Skin of body (tissue), 2 donors: Measurements from ENCODE around the gene CEL. TPM values are rescaled to one million over a fixed set of nuclear protein-coding genes. Genes with fewer than 3 reads are reported as not detected.

Experiments
- DNase-seq: peaks from one replicate; lab custom pipeline; 2025; lab: John Stamatoyannopoulos, UW
- total RNA-seq: library from RNA; depleted of rRNA; stranded (reverse); fragments of >200 nt; gene quantifications from one replicate; pipeline ENCODE4 v1.2.3, GENCODE V29; 2014

CEL gene
- total RNA-seq, 1 donor from 2014 or later = 0.79 TPM

- DNase-seq = no peak
Observed at GRCh38 chr9:133103183-133103986, 41.6 kb downstream of the CEL start.

DNA sequence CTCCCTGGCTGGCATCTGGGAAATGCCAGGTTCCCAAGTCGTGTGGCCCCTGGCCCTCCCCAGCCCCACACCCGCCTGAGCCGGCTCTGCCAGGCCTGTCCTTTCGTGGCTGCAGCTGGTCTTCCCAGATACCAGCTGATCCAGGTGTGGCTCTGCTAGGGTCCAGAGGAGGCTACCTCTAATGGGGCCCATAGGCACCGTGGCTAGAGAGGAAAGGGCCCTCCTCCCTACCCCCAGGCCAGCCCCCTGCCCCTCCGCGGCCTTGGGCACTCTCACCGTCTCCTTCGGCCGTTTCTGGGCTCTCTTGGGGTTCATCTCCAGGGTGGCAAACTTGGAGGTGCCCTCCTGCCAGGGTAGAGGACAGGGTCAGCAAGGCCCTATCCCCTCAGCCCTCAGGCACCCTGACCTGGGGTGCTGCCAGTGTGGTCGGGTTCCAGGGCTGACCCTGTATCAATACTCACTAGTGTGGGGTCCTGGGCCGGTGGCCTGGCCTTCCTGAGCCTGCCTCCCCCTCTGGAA lies 42.3 kb downstream of the CEL start:
- no peak for DNase-seq

DNA sequence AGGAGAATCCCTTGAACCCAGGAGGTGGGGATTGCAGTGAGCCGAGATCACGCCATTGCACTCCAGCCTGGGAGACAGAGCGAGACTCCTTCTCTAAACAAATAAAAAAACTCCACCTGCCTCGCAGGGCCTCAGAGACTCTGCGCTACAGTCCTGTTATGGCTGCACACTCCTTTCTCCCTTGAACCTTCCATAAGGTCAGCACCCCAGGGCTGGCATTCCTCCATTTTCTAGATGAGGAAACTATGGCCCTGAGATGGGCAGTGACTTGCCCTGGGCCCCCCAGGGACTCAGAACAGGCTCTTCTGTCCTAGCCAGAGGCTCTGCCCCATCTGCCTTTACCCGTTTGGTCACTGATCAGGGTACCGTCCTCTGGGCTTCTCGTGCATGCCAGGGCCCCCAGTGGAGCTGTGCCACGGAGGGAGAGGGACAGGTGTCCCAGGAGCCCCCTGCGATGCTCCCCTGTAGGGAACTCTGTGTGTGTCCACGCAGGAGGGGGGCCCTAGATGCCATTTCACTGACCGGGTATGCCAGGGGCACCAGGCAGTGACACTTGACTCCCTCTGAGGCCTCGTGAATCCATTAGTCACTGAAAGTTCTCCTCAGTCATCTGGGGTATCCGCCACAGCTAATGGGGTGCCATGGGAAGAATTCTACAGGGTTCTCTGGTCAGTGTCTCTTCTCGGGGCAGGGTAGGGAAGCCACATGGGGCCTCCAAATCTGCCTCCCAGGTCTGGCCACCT lies 43.1 kb downstream of the CEL start:
- no peak for DNase-seq

- no peak for DNase-seq
Observed at GRCh38 chr9:133105461-133105770, 43.6 kb downstream of the CEL start.

DNA sequence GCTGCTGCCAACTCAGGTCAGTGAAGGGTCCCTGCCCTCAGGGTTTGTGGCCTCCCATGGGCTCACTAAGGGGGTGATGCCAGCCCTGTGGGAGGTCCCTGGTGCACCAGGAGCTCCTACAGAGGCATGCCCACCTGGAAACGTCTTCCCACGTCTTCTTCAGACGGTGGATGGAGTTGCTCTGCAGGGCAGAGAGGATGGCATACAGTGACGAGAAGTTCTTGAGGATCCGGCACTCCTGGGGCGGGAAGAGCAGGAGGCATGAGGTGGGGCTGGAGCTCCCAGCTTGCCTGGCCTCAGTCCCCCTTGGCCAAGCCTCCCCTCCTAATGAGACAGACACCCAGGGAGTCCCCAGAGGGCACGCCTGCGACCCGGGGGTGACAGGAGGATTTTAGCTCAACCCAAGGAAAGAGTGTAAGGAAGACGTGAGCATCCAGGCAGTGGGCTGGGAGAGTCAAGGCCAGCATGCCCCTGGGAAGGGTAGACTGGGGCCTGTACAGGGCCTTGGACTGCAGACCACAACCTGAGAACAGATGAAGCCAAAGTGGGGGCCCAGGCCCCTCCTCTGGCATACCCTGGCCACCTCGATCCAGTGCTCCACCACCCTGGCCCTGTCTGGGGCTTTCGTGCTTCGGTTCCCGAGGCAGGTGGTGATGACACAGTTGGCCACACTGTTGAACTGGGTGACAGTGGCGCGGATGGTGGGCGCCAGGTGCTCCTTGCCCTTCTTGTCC lies 44.9 kb downstream of the CEL start:
- DNase-seq = no peak

DNA sequence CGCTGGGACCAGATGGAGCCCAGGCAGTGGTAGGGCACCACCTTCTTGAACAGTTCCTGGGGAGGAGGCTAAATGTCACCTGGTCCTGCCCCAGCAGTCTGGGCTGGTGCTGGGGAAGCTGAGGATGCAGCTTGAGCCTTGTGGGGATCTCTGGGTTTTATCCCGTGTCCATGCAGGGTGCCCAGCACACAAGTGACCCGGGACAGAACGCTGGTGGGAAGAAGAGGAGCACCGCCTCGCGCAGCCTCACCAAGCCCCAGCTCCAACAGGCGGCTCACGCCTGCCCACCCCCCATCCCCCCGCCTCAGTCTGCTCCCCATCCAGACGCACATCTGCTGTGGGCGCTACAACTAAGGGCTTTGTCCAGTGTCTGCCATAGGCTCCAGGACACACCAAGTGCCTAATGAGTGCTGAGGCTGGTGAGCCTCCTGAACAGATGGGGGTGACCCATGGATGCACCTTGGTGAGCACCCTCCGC lies 45.5 kb downstream of the CEL start:
- no peak for DNase-seq

GRCh38 chr9:133107961-133108793 lies 46.4 kb downstream of the CEL start:
- DNase-seq = no peak

DNA sequence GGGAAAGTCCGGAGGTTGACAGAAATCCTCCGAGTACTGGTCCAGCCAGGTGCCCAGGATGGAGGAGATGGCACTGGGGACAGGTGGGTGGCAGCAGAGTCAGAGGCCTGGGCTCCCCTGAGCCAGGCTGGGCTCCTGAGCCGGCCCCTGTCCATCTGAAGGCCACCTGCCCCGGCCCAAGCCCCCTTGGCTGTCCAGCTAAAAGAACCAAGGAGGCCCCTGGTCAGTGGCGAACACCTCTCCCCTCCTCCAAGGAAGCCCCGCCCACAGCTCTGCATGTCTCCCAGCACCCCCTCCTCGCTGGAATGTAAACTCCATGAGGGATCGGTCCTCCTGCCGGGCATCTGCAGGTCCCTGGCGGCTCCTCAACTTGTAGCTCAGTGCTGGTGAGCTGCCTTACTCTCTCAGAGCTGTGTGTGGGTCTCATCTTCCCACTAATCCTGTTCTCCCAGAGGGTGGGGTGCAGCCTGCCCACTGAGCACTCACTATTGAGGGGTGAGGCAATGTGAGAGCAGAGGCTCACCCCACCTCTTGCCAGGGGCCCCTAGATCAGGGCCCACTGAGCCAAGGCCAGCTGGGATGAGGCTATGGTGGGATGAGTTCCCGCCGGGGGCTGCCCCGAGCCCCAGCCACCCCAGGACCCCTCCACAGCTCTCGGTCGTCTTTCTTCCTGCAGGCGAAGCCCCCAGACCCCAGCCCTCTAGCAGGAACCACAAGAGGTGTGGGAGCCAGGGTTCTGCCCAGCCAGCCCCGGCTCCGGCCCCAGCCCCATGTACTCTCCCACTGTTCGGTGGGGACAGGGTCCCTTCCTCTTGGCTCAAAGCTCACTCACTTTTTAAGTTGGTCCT lies 47.2 kb downstream of the CEL start:
- no peak for DNase-seq

- DNase-seq = no peak
Observed at GRCh38 chr9:133109931-133110650, 48.3 kb downstream of the CEL start.

DNA sequence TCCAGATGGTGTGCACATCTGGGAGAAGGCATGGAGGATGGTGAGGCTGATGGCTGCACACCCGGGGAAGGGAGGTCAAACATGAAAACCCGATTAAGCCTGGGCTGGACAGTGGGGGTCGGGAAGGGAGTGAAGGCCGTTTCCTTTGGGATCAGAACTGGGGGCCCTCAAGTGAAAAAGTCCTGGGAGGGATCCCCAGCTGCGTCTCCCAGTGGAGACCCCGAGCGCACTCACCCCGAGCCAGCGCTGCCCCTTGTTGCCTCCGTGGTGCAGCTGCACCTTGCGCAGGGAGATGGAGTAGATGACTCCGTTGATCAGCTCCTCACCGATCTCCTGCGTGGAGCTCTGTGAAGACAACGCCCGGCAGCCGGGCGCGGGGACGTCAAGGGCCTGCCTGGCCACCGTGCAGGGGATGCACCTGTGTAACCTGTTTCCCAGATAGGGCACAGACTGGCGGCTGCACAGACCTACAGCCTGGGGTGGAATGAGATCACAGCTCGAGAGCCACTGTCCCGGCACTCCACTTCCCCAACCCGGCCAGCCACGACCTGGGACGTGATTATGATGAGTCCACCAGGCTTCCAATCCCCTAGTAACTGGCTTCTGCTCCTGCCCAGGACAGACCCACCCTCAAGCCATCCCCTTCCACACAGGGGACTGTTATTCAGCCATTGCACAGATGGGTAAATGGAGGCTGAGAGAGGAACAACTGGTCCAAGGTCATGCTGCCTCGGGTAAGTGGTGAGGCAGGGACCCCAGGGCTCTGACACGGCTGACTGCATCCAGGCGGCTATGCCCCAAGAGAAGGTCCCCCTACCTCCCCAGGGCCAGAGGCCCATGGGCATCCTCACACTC lies 50.3 kb downstream of the CEL start:
- no peak for DNase-seq

- no peak for DNase-seq
Observed at GRCh38 chr9:133112663-133113026, 50.9 kb downstream of the CEL start.

- no peak for DNase-seq
Observed at GRCh38 chr9:133113163-133113948, 51.6 kb downstream of the CEL start.

DNA sequence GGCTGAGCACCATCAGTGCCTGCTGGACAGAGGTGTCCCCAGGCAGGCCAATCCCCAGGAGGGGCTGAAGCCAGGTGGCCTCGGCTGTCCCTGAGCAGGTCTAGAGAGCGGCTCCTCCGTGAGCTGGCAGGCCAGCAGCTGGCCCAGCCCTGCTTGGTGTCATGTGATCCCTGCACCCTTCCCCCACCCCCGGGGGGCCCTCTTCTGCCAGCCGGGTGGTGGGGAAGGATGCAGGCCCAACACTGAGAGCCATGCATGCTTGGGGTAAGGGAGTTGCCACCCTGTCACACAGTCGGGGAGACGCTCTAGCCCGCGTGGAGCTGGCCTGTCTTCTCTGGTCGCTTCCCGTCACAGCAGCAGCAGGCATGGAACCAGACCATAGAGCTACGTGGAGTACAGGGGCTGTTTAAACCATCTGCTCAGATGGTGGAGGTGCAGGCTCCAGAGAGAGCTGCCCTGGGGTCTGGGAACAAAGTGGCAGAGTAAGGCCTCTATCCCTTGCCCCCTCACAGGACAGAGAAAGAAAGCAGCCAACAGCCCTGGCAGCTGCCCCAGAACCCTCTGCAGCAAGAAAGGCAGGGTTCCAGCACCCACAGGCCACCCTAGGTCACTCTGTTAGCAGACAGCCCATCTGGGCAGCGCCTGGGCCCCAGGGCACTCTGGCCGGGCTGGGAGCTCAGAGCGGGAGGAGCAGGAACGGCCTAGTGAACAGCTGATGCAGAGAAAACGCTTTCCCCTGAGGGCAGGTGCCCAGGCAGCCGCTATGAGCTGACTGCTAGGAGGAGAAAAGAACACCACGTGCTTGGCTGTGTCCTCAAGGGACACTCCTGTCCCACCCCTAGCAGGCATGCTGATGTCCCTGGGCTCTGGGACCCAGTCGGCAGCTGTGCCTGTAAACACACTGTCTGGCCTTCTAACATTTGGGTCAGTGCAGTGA lies 52.4 kb downstream of the CEL start:
- no peak for DNase-seq

GRCh38 chr9:133114886-133115603 lies 53.3 kb downstream of the CEL start:
- DNase-seq = no peak

DNA sequence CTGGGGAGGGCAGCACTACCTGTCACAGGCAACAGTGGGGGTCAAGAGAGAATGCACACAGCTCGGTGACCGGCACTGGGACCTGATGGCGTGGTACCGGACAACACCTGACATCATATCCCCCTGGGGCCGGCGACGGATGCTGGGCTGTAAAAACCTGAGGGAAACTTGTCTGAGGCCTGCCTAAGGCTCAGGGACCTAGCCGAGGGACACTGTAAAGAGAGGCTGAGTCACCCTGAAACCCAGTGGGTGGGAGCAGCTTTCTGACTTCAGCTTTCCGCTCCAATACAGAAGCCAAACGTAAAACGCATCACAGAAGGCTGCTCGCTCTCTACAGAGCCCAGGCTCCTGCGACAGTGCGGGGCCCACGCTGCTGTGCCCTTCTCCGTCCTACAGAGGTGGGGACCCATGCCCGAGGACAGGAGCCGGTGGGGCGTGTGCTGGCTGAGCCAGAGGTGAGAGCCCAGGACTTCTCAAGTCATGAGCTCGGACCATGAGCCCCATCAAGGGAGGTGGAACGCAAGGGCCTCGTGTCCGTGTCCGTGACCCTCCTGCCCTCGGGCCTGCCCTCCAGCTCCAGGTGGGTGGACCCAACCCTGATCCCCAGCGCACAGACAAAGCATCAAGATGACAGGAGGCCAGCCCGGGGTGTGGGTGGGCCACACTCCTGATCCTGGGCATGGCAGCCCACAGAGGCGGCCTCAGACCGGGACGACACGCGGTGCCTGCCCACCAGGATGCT lies 54.0 kb downstream of the CEL start:
- DNase-seq = no peak
